Activated T-cell treated with anti-CD3 and anti-CD28 coated beads for 24 hours (primary cell): ENCODE measurements around the gene FNDC8.
"Not testable (repeated sequence)": the region's sequence is repeated elsewhere in the genome, so short reads cannot be mapped to it uniquely, and the experiment has no call there.

ENCODE experiments used
- DNase-seq: peaks from one replicate; pipeline ENCODE4 v3.0.0-alpha.2; 2020; ENCODE audit warnings: low read depth

The FNDC8 gene

DNA sequence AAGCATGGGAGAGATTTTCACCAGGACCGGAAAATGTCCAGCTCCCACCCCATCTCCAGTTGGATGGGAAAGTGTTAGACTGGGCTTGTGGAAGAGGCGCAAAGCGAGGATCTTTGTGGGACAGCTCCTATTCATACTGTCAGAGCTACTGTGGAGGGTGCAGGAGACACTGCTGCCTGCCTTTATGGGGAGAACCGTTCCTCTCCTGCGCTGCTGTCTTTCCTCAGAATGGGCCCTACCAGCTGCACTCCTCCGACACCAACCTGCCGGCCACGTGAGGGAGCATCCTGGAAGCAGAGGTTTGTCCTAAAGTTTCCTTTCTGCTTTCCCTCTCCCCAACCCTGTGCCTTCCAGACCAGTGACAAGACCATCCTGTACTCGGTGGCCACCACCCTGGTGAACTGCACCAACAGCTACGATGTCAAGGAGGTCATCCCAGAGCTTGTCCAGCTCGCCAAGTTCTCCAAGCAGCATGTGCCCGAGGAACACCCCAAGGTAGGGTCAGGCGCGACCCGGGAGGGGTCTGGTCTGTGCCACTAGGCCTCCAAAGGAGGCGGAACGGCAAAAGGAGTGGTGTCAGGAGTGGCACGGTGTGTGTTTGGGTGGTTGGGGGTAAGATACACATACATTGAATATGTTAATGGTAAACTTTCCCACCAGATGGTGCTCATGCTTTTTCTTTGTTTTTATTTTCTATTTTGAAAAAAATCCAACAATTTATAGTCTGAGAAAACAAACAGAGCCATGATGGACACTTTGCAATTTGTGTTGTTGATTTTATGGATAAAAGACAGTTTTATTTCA, 49.8 kb downstream of the FNDC8 start:
- DNase-seq = no peak

DNA sequence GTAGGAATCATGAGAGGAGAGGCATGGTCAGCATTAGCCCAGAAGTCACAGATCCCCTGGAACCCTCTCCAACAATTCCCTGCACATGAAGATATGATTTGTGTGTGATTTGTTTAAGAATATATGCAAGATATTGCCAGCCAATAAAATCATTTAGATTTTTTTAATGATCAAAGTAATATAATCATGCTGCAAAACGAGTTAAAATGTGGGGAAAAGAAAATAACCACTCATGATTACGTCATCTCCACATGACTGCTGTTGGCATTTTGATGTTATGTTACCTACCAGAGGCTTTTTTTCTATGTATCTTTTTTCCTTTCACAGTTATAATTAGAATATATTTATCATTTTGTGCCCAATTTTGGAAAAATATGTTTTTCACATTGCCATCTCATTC, 50.4 kb downstream of the FNDC8 start:
- no peak for DNase-seq

DNA sequence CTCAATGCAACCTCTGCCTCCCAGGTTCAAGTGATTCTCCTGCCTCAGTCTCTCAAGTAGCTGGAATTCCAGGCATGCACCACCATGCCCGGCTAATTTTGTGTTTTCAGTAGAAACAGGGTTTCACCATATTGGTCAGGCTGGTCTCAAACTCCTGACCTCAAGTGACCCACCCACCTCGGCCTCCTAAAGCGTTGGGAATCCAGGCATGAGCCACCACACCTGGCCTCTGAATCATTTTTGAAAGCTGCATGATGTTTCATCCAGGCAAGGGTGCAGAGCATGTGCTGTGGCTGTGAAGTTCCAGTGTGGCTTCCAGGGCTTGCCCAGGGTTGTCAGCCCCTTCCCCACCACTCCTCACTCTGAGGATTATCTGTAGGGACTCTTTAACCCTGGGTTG, 50.9 kb downstream of the FNDC8 start:
- not testable (repeated sequence) for DNase-seq

DNA sequence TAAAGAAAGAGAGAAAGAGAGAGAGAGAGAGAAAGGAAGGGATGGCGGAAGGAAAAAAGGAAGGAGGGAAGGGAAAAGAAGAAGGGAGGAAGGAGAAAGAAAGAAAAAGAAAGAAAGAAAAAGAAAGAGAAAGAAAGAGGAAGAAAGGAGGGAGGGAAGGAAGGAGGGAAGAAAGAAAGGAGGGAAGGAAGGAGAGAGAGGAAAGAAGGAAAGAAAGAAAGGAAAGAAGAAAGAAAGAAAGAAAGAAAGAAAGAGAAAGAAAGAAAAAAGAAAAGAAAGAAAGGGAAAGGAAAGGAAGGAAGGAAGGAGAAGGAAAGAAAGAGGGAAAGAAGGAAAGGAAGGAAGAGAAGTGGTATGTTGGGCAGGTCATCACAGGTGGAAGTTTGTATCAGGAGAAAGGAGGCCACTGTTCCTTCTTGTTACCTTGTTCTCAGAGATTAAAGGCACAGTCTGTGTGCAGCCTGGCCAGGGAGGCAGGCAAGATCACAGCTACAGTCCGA, 53.5 kb downstream of the FNDC8 start:
- no peak for DNase-seq

DNA sequence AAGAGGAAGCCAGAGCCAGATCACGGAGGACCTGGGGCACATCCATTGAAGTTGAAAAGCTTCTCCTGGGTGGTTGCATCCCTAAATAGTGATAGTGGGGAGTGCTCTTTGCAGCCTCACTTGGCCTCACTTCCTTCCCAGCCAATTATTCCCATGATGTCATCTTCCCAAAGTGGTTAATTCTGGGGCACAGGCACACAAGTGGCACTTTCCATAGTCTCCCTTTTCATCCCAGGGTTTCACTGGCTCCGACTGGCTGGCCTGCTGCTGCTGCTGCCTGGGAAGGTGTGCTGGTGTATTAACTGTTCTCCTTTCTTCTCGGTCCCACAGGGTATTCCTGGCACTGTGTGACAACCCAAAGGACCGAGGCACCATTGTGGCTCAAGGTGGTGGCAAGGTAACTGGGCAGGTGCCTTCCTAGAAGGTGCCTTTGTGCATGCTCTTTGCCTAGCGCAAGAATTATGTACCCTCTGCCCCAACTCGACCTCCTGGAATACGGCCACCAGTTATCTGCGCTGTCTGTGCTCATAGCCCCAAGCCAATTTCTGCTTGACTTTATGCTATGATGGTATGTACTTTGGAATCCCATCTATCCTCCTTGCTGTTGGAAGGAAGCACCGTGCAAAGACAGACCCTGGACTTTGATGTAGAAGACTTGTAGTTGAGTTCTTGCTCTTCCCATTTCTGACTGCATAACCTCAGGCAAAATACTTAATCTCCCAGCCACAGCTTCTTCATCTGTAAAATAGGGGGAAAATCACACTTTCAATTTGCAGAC, 54.4 kb downstream of the FNDC8 start:
- no peak for DNase-seq

DNA sequence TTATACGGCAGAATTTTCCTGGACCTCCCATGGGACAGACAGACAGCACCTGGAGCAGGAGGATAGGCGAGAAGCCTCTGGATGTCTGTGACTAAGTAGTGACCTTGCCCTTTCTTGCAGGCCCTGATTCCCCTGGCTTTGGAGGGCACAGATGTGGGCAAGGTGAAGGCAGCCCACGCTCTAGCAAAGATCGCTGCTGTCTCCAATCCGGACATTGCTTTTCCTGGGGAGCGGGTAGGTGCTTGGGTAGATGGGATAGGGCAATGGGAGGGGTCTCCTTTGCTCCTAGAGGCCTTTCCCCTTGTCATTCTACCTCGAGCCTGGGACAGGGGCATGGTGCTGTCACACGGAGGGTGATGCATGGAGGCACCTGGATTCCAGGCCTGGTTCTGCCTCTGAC, 55.5 kb downstream of the FNDC8 start:
- no peak for DNase-seq

DNA sequence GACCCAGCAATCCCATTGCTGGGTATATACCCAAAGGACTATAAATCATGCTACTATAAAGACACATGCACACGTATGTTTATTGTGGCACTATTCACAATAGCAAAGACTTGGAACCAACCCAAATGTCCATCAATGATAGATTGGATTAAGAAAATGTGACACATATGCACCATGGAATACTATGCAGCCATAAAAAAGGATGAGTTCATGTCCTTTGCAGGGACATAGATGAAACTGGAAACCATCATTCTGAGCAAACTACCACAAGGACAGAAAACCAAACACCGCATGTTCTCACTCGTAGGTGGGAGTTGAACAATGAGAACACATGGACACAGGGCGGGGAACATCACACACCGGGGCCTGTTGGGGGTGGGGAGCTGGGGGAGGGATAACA, 58.0 kb downstream of the FNDC8 start:
- not testable (repeated sequence) for DNase-seq
